HG03439 (cell line): ENCODE measurements around the gene SRRT.
"Not testable (repeated sequence)": the region's sequence is repeated elsewhere in the genome, so short reads cannot be mapped to it uniquely, and the experiment has no call there.

Experiments
- ATAC-seq: cut with Tn5 transposase; IDR thresholded peaks from one replicate; pipeline ENCODE4 v1.9.1; 2021; ENCODE audit warnings: mild to moderate bottlenecking, moderate library complexity; ENCODE audit not compliant: unreplicated experiment

Gene SRRT

DNA sequence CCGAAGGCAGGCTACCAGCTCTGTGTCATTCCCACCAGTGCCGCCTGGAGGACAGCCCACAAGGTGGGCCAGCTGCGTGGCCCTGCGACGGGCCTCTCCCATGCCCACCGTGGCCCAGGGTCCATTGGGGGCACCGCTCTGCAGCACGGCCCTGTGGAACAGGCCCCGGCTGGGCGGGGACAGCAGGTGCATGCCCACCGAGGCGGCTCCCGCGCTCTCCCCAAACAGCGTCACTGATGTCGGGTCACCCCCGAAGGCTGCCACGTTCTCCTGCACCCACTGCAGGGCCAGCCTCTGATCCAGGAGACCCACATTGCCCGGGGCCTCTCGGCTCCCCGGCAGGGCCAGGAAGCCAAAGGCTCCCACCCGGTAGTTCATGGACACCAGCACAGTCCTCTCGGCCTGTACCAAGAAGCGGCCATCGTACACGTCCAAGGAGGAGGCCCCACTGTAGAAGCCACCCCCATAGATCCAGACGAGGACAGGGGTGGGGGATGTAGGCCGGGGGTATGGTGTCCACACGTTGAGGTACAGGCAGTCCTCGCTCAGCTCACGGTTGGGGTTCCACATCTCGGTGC, 18.5 kb downstream of the SRRT start:
- no peak for ATAC-seq

DNA sequence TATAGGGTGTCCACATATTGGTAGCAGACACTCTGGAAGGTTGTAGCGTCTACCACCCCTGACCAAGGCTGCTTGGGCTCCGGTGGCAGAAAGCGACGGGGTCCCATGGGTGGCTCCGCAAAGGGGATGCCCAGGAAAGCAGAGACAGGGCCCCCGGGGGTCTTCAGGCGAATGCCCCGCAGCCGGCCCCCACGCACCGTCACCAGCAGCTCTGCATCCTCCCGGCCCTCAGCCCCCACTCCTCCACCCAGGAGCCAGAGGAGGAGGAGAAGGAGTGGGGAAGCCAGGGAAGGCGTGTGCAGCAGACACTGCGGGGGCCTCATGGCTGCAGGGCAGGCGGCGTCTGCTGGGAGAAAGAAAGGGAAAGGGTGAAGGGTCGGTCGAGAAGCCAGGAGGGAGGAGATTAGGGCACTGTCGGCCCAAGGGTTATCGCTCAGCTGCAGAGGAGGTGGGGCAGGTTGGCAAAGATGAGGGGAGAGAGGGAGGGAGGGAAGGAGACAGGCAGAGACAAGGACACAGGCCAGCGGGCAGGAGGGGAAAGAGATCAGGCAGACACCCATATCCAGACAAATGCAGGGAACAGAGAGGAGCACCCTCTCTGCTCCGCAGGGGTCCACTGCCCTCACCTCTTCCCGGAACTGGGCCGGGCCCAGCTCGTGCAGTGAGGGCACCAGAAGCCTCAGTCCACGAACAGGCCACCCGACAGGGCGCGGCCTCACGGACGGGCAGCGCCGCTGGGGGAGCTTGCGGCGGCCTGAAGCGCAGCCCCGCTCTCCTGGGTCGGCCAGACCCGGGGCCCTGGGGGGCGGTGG, 19.2 kb downstream of the SRRT start:
- ATAC-seq, result no peak

GRCh38 chr7:100894860-100895700, 20.2 kb downstream of the SRRT start:
- no peak for ATAC-seq

- ATAC-seq, result no peak
These were observed 20.7 kb downstream of the SRRT start, which contains the start of gene ACHE for GRCh38 chr7:100895701-100895955. Gene ACHE (minus strand): TSS chr7:100895888. CDS start chr7:100894232, 1,656 bp downstream.

GRCh38 chr7:100895956-100896731, 21.2 kb downstream of the SRRT start:
- no peak for ATAC-seq

DNA sequence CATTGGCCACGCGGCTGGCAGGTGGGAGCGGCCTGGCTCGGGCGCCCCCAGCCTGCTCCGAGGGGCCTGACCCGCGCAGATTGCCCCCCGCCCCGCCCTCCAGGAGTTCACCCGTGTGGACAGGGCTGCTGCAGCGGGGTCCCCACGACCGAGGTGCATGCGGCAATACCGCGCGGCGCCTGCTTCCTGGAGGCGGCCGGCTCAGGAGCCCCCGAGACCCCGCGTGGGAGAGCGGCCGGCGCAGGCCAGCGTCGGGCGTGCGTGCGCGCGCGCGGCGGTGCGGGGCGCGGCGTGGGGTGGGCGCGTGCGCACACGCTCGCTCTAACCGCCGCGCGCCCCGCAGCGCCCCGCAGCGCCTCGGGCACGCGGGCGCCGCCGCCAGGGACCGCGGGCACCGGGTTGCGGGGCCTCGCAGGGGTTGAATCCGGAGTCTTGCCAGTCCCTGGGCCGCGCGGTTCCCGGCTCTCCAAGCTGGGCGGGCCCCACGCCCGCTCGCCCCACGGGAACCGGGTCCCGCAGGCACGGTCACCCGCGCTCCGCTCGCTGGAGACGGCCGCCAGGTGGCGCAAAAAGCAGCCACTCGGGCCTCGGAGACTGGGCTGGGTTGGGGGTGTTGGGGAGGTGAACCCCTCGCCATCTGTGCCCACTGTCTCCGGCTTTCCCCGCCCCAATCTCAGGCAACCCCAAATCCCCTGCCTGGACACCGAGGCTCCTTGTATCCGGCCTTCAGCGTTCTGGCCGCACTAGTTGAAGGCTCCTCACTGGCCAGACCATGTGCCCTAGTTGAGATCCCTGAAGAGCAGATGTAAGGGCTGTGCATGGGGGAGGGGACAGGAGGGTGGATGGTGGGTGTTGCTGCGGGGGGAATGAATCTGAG, 22.1 kb downstream of the SRRT start:
- no peak for ATAC-seq

- ATAC-seq, result no peak
These were observed 23.0 kb downstream of the SRRT start for GRCh38 chr7:100897772-100898454.

- no peak for ATAC-seq
These were observed 24.5 kb downstream of the SRRT start for GRCh38 chr7:100899432-100899831.

DNA sequence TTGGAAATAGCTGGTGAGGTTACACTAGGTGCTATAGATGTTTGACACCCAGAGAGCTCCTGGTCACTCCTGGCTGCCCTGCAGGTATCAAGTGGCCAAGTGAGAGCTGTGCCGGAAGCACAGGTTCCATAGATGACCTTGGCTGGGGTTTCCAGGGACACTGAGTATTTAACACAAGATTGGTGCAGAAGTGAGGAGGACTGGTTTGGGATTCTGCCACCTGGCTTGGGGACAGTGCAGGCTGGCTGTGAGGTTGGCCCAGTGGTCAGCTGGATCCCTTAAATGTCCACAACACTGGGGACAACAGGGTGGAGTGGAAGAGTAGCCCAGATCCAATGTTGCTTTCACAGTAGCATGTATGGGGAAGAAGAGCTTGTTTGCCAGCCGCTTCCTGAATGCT, 26.1 kb downstream of the SRRT start:
- no peak for ATAC-seq

- no peak for ATAC-seq
These were observed 27.0 kb downstream of the SRRT start for GRCh38 chr7:100901921-100902332.

- ATAC-seq, result no peak
These were observed 27.7 kb downstream of the SRRT start for GRCh38 chr7:100902638-100903037.

DNA sequence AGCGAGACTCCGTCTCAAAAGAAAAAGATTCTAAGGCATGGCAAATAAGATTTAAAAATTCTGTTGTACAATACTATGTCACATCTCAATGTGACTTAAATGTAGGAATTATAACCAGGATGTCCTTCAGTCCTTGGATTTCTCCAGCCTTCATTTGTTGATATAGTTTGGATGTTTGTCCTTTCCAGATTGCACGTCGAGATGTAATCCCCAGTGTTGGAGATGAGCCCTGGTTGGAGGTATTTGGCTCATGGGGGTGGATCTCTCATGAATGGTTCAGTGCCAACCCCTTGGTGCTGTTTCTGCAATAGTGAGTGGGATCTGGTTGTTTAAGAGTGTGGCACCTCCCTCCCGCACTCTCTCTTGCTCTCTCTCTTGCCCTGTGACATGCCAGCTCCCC, 33.6 kb downstream of the SRRT start:
- no peak for ATAC-seq

DNA sequence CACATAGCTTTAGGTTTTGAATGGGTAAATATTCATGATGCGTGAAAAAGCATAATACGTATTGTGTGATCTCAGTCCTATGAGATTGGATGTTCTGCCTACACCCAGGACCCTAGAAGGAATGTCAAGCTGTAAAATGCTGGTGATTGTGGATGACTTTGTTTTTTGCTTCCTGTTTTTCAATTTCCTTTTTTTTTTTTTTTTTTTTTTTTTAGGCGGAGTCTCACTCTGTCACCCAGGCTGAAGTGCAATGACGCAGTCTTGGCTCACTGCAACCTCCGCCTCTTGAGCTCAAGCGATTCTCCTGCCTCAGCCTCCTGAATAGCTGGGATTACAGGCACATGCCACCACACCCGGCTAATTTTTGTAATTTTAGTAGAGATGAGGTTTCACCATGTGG, 35.5 kb downstream of the SRRT start:
- not testable (repeated sequence) for ATAC-seq

DNA sequence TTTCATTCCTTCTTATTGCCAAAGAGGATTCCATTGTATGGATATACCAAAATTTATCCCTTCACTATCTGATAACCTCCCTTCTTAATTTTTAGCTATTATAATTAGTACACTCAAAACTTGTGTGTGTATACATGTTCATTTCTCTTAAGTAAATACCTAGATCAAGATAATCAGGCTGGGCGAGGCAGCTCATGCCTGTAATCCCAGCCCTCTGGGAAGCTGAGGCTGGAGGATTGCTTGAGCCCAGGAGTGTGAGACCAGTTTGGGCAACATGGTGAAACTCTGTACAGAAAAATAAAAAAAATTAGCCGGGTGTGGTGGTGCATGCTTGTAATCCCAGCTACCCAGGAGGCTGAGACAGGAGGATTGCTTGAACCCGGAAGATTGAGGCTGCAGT, 36.6 kb downstream of the SRRT start:
- ATAC-seq, result no peak

DNA sequence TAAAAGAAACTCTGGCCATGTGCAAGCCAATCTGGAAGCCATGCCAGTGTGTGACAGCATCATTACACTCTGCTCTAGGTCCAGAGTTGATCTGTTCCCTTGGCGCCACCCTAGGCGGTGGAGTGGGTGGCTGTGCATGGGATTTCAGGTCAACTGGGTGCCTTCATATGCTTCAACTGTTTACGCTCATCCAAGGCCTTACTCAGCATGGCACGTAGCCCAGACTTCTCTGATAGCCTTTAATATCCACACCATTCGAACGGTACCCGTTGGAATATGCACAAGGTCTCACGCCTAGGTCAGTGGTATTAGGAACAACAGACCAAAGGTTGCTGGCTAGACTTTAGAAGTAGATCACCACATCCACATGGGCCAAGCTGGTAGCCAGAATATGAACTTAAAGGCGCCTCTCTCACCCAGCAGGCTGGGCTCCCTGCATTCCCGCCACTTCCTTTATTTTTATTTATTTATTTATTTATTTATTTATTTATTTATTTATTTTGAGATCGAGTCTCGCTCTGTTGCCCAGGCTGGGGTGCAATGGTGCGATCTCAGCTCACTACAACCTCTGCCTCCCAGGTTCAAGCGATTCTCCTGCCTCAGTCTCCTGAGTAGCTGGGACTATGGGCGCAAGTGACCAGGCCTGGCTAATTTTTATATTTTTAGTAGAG, 39.4 kb downstream of the SRRT start:
- ATAC-seq, result no peak

- no peak for ATAC-seq
These were observed 40.1 kb downstream of the SRRT start for GRCh38 chr7:100914879-100915447.

GRCh38 chr7:100919335-100919734, 44.4 kb downstream of the SRRT start:
- not testable (repeated sequence) for ATAC-seq

GRCh38 chr7:100919779-100920437, 45.0 kb downstream of the SRRT start:
- not testable (repeated sequence) for ATAC-seq
